Mesenchymal stem cell (in vitro differentiated cells and primary cell): Measurements from ENCODE around the gene SH3BP2.

Source experiments
- DNase-seq: peaks from one replicate; pipeline ENCODE4 v3.0.0-alpha.2; 2013
- H2AFZ ChIP-seq: one replicate; pipeline ENCODE4 v1.6.1; 2013; ENCODE audit warnings: low read depth, mild to moderate bottlenecking, control low read depth, inconsistent platforms, low read length, moderate library complexity
- H2AK5ac ChIP-seq: 2 replicates; pipeline ENCODE4 v1.6.1; 2013; ENCODE audit warnings: low read length, moderate library complexity, mild to moderate bottlenecking, inconsistent platforms; ENCODE audit not compliant: severe bottlenecking
- H2BK120ac ChIP-seq: one replicate; pipeline ENCODE4 v1.6.1; 2013; ENCODE audit warnings: low read depth, mild to moderate bottlenecking, inconsistent platforms, low read length, moderate library complexity
- H2BK12ac ChIP-seq, 2 experiments: one replicate each; pipeline ENCODE4 v1.6.1; 2013; ENCODE audit warnings: inconsistent platforms in 2 of 2, low read length in 2 of 2, mild to moderate bottlenecking in 2 of 2, moderate library complexity in 2 of 2, control low read depth in 1 of 2
- H2BK15ac ChIP-seq: one replicate; pipeline ENCODE4 v1.6.1; 2013; ENCODE audit warnings: mild to moderate bottlenecking, low read depth, inconsistent platforms; ENCODE audit not compliant: poor library complexity, severe bottlenecking
- H2BK5ac ChIP-seq: 2 replicates; pipeline ENCODE4 v1.6.1; 2013; ENCODE audit warnings: low read depth, mild to moderate bottlenecking, low read length, control low read depth, inconsistent platforms; ENCODE audit not compliant: poor library complexity, severe bottlenecking
- H3K14ac ChIP-seq, 2 experiments: one replicate each; pipeline ENCODE4 v1.6.1; 2013; ENCODE audit warnings: inconsistent platforms in 2 of 2, low read length in 2 of 2, control low read depth in 1 of 2, mild to moderate bottlenecking in 1 of 2, moderate library complexity in 1 of 2
- H3K18ac ChIP-seq, 2 experiments: one replicate each; pipeline ENCODE4 v1.6.1; 2013; ENCODE audit warnings: inconsistent platforms in 2 of 2, low read length in 2 of 2, control low read depth in 1 of 2, low read depth in 1 of 2, mild to moderate bottlenecking in 1 of 2
- H3K23ac ChIP-seq, 2 experiments: one replicate each; pipeline ENCODE4 v1.6.1; 2013; ENCODE audit warnings: inconsistent platforms in 2 of 2, low read length in 2 of 2, mild to moderate bottlenecking in 2 of 2, moderate library complexity in 2 of 2, control low read depth in 1 of 2
- H3K27ac ChIP-seq: 2 replicates; pipeline ENCODE4 v1.5.1; 2013; ENCODE audit warnings: mild to moderate bottlenecking, moderate library complexity, low read length, control low read depth, inconsistent platforms; ENCODE audit not compliant: poor library complexity, severe bottlenecking
- H3K27me3 ChIP-seq, 2 experiments: 2 replicates each; pipeline versions ENCODE4 v1.6.1 to v1.7.0; 2013; ENCODE audit warnings: low read length in 2 of 2, mild to moderate bottlenecking in 2 of 2, moderate library complexity in 2 of 2, control low read depth in 1 of 2, inconsistent platforms in 1 of 2; ENCODE audit not compliant: control insufficient read depth in 1 of 2, insufficient read depth in 1 of 2
- H3K36me3 ChIP-seq, 2 experiments: 2 replicates each; pipeline versions ENCODE4 v1.6.1 to v1.7.0; 2013; ENCODE audit warnings: low read length in 2 of 2, control low read depth in 1 of 2, inconsistent platforms in 1 of 2, low read depth in 1 of 2, mild to moderate bottlenecking in 1 of 2; ENCODE audit not compliant: insufficient read depth in 2 of 2, control insufficient read depth in 1 of 2
- H3K4ac ChIP-seq, 2 experiments: one replicate each; pipeline ENCODE4 v1.6.1; 2013; ENCODE audit warnings: inconsistent platforms in 2 of 2, low read length in 2 of 2, mild to moderate bottlenecking in 2 of 2, moderate library complexity in 2 of 2, control low read depth in 1 of 2, low read depth in 1 of 2
- H3K4me1 ChIP-seq: 2 replicates; pipeline ENCODE4 v1.6.1; 2013; ENCODE audit warnings: low read depth, low read length, control low read depth; ENCODE audit not compliant: control insufficient read depth, insufficient read depth
- H3K4me2 ChIP-seq: 2 replicates; pipeline ENCODE4 v1.6.1; 2013; ENCODE audit warnings: low read length, mild to moderate bottlenecking, inconsistent platforms; ENCODE audit not compliant: poor library complexity, severe bottlenecking
- H3K4me3 ChIP-seq, 2 experiments: 2 replicates each; pipeline versions ENCODE4 v1.5.1 to v1.7.0; 2013; ENCODE audit warnings: low read length in 2 of 2, mild to moderate bottlenecking in 2 of 2, control low read depth in 1 of 2, low read depth in 1 of 2; ENCODE audit not compliant: insufficient read depth in 1 of 2
- H3K79me1 ChIP-seq: replicated peaks from 2 replicates; pipeline ENCODE4 v1.6.1; 2013; ENCODE audit warnings: mild to moderate bottlenecking, control low read depth, low read length, inconsistent platforms; ENCODE audit not compliant: poor library complexity, severe bottlenecking
- H3K9ac ChIP-seq: 2 replicates; pipeline ENCODE4 v1.7.0; 2013; ENCODE audit warnings: mild to moderate bottlenecking, low read length, moderate library complexity
- H3K9me3 ChIP-seq: 2 replicates; pipeline ENCODE4 v1.7.0; 2013; ENCODE audit warnings: mild to moderate bottlenecking, low read length; ENCODE audit not compliant: control insufficient read depth
- H4K8ac ChIP-seq: one replicate; pipeline ENCODE4 v1.6.1; 2013; ENCODE audit warnings: inconsistent platforms, mild to moderate bottlenecking, low read length, moderate library complexity
- H4K91ac ChIP-seq: one replicate; pipeline ENCODE4 v1.6.1; 2013; ENCODE audit warnings: mild to moderate bottlenecking, low read length, inconsistent platforms
- WGBS: methylation state at CpG from one replicate; pipeline ENCODE4 v1.1.7; 2013; ENCODE audit warnings: mixed read lengths; 5-methylcytosine and 5-hydroxymethylcytosine counted together

SH3BP2 gene

DNA sequence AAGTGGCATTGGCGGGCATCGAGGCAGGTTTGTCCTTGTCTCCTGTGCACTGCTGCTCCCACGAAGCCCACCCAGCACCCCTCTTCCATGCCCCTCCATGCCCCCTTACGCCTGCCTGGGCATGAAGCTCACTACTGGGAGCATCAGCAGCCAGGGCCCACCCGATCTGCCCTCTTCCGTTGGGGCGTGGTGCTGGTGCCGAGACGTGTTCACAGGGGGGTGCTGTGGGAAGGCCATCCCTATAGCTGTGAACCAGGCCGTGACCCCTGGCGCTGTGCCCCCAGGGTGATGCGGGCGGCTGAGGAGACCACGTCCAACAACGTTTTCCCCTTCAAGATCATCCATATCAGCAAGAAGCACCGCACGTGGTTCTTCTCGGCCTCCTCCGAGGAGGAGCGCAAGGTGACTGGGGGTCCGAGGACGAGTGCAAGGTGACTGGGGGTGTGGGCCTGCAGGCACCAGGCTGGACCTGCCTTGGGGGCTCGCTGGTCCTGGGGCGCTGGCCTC lies 31.5 kb downstream of the SH3BP2 start:
- no peak overlapping the region for H4K8ac ChIP-seq
- H3K79me1 ChIP-seq: peaks cover 30% of the 10 kb centered on the region
- 94% methylated on average over 24 of the region's 24 CpGs for WGBS
- no peak overlapping the region for H2AFZ ChIP-seq
- no peak overlapping the region for H3K14ac ChIP-seq
- no peak overlapping the region for H3K27ac ChIP-seq
- H3K4me3 ChIP-seq: no peak overlapping the region
- peaks cover 67 to 96% of the 10 kb centered on the region in 2 experiments for H3K36me3 ChIP-seq
- H3K27me3 ChIP-seq: no peaks in the 10 kb centered on the region
- H3K4me1 ChIP-seq: peaks cover 61% of the 10 kb centered on the region
- no peak overlapping the region for H3K18ac ChIP-seq
- no peak overlapping the region for H2BK12ac ChIP-seq
- no peak overlapping the region for H2BK120ac ChIP-seq
- H3K9ac ChIP-seq: no peak overlapping the region
- DNase-seq: no peak
- no peak overlapping the region for H3K4me2 ChIP-seq
- no peak overlapping the region for H2BK5ac ChIP-seq
- no peak overlapping the region for H3K4ac ChIP-seq
- no peak overlapping the region for H4K91ac ChIP-seq
- no peaks in the 10 kb centered on the region for H3K9me3 ChIP-seq
- H3K23ac ChIP-seq: no peak overlapping the region
- H2BK15ac ChIP-seq: no peak overlapping the region
- no peak overlapping the region for H2AK5ac ChIP-seq

DNA sequence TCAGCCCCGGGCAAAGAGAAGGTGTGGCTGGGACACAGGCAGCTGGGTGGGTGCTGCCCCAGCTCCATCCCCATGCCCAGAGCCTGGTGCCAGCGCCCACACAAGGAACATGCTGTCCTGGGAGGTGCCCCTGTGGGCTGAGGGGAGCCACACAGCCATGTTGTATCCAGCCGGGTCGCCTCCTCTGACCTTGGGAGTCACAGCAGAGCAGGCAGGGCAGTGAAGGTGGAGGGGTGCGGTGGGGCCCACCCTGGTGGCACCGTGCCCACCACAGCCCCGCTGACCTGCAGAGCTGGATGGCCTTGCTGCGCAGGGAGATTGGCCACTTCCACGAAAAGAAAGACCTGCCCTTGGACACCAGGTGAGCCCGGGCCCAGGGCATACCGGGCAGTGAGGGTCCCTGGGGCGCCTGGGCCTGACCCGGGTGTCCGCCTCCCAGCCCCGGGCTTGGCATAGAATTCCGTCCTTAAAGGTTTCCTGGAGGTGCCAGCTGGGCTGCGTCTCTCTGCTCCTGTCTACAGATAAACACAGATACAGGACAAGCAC lies 32.0 kb downstream of the SH3BP2 start:
- 98% methylated on average over 17 of the region's 17 CpGs for WGBS
- no peak overlapping the region for H3K18ac ChIP-seq
- H3K79me1 ChIP-seq: peaks cover 30% of the 10 kb centered on the region
- no peak for DNase-seq
- no peak overlapping the region for H2BK5ac ChIP-seq
- no peak overlapping the region for H2BK12ac ChIP-seq
- no peak overlapping the region for H3K9ac ChIP-seq
- H3K14ac ChIP-seq: no peak overlapping the region
- no peak overlapping the region for H3K27ac ChIP-seq
- H3K4ac ChIP-seq: no peak overlapping the region
- H4K91ac ChIP-seq: peak overlapping the region; percentile 34
- no peaks in the 10 kb centered on the region for H3K27me3 ChIP-seq
- peaks cover 67 to 98% of the 10 kb centered on the region in 2 experiments for H3K36me3 ChIP-seq
- no peak overlapping the region for H3K23ac ChIP-seq
- no peak overlapping the region for H3K4me2 ChIP-seq
- peaks cover 61% of the 10 kb centered on the region for H3K4me1 ChIP-seq
- H3K9me3 ChIP-seq: no peaks in the 10 kb centered on the region
- no peak overlapping the region for H4K8ac ChIP-seq
- no peak overlapping the region for H2BK15ac ChIP-seq
- H2AFZ ChIP-seq: no peak overlapping the region
- H3K4me3 ChIP-seq: no peak overlapping the region
- no peak overlapping the region for H2AK5ac ChIP-seq
- no peak overlapping the region for H2BK120ac ChIP-seq

DNA sequence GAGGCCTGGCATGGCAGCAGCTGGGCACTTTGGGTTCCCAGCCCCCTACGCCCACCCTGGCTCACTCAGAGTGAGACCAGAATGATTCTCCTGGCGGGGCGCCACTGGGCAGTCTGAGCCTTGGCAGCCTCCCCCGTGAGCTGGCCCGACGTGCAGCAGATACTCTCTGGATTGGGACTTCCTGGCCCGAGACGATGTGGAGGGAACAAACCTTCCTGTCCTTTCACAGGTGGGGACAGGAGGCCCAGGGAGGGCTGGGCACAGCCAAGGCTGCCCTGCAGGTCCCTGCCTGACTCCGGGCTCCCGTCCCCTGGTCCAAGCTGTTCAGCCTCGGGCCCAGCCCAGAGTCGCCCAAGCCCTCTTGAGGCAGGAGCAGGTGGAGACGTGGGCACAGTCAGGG lies 32.9 kb downstream of the SH3BP2 start:
- no peak overlapping the region for H3K27ac ChIP-seq
- H3K79me1 ChIP-seq: peaks cover 31% of the 10 kb centered on the region
- H3K9ac ChIP-seq: no peak overlapping the region
- DNase-seq: no peak
- 95% methylated on average over 13 of the region's 13 CpGs for WGBS
- H3K14ac ChIP-seq: no peak overlapping the region
- H2BK12ac ChIP-seq: no peak overlapping the region
- no peak overlapping the region for H2AFZ ChIP-seq
- peaks cover 59% of the 10 kb centered on the region for H3K4me1 ChIP-seq
- H3K23ac ChIP-seq: no peak overlapping the region
- no peak overlapping the region for H4K8ac ChIP-seq
- H3K9me3 ChIP-seq: no peaks in the 10 kb centered on the region
- H2AK5ac ChIP-seq: no peak overlapping the region
- H3K4me2 ChIP-seq: no peak overlapping the region
- no peak overlapping the region for H2BK120ac ChIP-seq
- no peak overlapping the region for H3K18ac ChIP-seq
- no peak overlapping the region for H2BK5ac ChIP-seq
- peaks cover 73 to 95% of the 10 kb centered on the region in 2 experiments for H3K36me3 ChIP-seq
- no peak overlapping the region for H3K4me3 ChIP-seq
- H3K4ac ChIP-seq: no peak overlapping the region
- no peak overlapping the region for H2BK15ac ChIP-seq
- no peaks in the 10 kb centered on the region for H3K27me3 ChIP-seq
- H4K91ac ChIP-seq: no peak overlapping the region

DNA sequence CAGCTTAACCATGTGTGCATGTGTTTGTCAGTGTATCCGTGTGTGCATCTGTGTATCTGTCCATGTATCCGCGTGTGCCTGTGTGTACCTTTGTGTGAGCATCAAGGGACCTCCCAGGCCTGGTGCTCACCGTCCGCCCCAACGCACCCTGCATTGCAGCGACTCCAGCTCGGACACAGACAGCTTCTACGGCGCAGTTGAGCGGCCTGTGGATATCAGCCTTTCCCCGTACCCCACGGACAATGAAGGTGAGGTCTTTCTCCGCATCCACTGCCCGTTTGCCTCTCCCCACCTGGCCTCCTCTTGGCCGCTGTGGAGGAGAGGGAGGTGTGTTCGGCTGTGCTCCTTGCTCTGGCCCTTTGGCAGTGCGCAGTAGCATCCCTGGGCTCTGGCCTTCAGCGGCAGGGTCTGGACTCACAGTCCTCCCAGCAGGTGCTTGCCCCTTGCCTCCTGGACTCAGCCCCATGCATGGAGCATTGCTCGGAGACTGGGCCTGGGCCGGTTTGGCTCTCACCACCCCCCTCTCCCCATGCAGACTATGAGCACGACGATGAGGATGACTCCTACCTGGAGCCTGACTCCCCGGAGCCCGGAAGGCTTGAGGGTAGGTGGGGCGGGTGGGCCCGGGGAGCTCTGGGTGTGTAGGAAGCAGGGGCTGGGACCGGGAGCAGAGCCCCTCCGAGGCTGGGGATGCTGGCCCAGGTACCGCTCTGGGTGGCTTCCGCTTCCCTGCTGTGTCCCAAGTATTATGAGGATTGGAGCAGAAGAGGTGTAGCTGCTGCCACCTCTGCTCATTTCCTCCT lies 34.4 kb downstream of the SH3BP2 start:
- H3K27ac ChIP-seq: no peak overlapping the region
- H3K4me2 ChIP-seq: no peak overlapping the region
- H4K91ac ChIP-seq: no peak overlapping the region
- DNase-seq: no peak
- no peak overlapping the region for H2AK5ac ChIP-seq
- H2BK120ac ChIP-seq: no peak overlapping the region
- H4K8ac ChIP-seq: no peak overlapping the region
- H2BK5ac ChIP-seq: no peak overlapping the region
- peaks cover 79 to 97% of the 10 kb centered on the region in 2 experiments for H3K36me3 ChIP-seq
- peaks cover 70% of the 10 kb centered on the region for H3K4me1 ChIP-seq
- H3K9me3 ChIP-seq: no peaks in the 10 kb centered on the region
- H2AFZ ChIP-seq: no peak overlapping the region
- 97% methylated on average over 22 of the region's 31 CpGs for WGBS
- H2BK15ac ChIP-seq: no peak overlapping the region
- no peak overlapping the region for H3K4me3 ChIP-seq
- no peak overlapping the region for H3K14ac ChIP-seq
- no peak overlapping the region for H3K18ac ChIP-seq
- peaks cover 36% of the 10 kb centered on the region for H3K79me1 ChIP-seq
- no peaks in the 10 kb centered on the region for H3K27me3 ChIP-seq
- no peak overlapping the region for H3K9ac ChIP-seq
- H3K4ac ChIP-seq: no peak overlapping the region
- peak overlapping the region in 1 of 2 experiments; percentile 34 for H3K23ac ChIP-seq
- H2BK12ac ChIP-seq: no peak overlapping the region
